IMR-90 (cell line): ENCODE measurements around the gene ABHD3. TPM values are rescaled to one million over a fixed set of nuclear protein-coding genes. Genes with fewer than 3 reads are reported as not detected.

Experiments used
- ATAC-seq: fragments of 200-7000 bp; cut with Tn5 transposase; 2 replicates; pipeline ENCODE4 v1.9.1; 2020; ENCODE audit warnings: low read depth, mild to moderate bottlenecking, moderate library complexity
- BruUV-seq: library from RNA; stranded (reverse); fragments of 400-500 nt; replicated peaks from 2 replicates; lab custom pipeline; 2021; lab: Mats Ljungman, UMichigan
- CTCF ChIA-PET: fragments of 300-600 bp; formaldehyde crosslinking; extraction: SDS; loops from one replicate; lab custom pipeline; 2021; ENCODE audit warnings: antibody characterized with exemption; lab: Yijun Ruan, JAX
- POLR2A ChIA-PET: fragments of 300-600 bp; sonication (Branson Sonifier 250); formaldehyde crosslinking; loops from one replicate; lab custom pipeline; 2022; ENCODE audit warnings: antibody characterized with exemption; ENCODE audit not compliant: unreplicated experiment; lab: Charles Lee
- DNase-seq: peaks from one replicate; pipeline ENCODE4 v3.0.0; 2013
- H2AFZ ChIP-seq: replicated peaks from 2 replicates; pipeline ENCODE3; 2013; ENCODE audit warnings: low read length, mild to moderate bottlenecking; ENCODE audit not compliant: poor library complexity
- H2AK5ac ChIP-seq: 2 replicates; pipeline ENCODE4 v1.6.1; 2013; ENCODE audit warnings: low read depth, low read length, inconsistent platforms
- H2AK9ac ChIP-seq: replicated peaks from 2 replicates; pipeline ENCODE3; 2013; ENCODE audit warnings: mild to moderate bottlenecking, low read depth, low read length, moderate library complexity; ENCODE audit not compliant: poor library complexity
- H2BK120ac ChIP-seq: 2 replicates; pipeline ENCODE4 v1.6.1; 2013; ENCODE audit warnings: low read depth, low read length, inconsistent platforms
- H2BK15ac ChIP-seq: 3 replicates; pipeline ENCODE4 v1.6.1; 2013; ENCODE audit warnings: low read depth, low read length, inconsistent platforms
- H2BK20ac ChIP-seq: 2 replicates; pipeline ENCODE4 v1.6.1; 2013; ENCODE audit warnings: low read depth, mild to moderate bottlenecking, inconsistent platforms, low read length, moderate library complexity
- H2BK5ac ChIP-seq: 2 replicates; pipeline ENCODE4 v1.6.1; 2013; ENCODE audit warnings: mild to moderate bottlenecking, low read depth, low read length, inconsistent platforms; ENCODE audit not compliant: poor library complexity, severe bottlenecking
- H3K14ac ChIP-seq: replicated peaks from 2 replicates; pipeline ENCODE4 v1.6.1; 2013; ENCODE audit warnings: low read depth, low read length, inconsistent platforms
- H3K18ac ChIP-seq: 2 replicates; pipeline ENCODE4 v1.6.1; 2013; ENCODE audit warnings: low read depth, low read length, control low read depth
- H3K23ac ChIP-seq: 2 replicates; pipeline ENCODE4 v1.6.1; 2013; ENCODE audit warnings: low read depth, low read length, inconsistent platforms
- H3K27ac ChIP-seq: 2 replicates; pipeline ENCODE4 v1.5.1; 2013; ENCODE audit warnings: mild to moderate bottlenecking, control low read depth, low read length; ENCODE audit not compliant: insufficient read depth
- H3K27me3 ChIP-seq: 2 replicates; pipeline ENCODE4 v1.6.1; 2013; ENCODE audit warnings: low read length; ENCODE audit not compliant: control insufficient read depth, insufficient read depth
- H3K36me3 ChIP-seq: 2 replicates; pipeline ENCODE4 v1.6.1; 2013; ENCODE audit warnings: low read length, mixed read lengths; ENCODE audit not compliant: control insufficient read depth, insufficient read depth
- H3K4ac ChIP-seq: 2 replicates; pipeline ENCODE4 v1.6.1; 2013; ENCODE audit warnings: low read depth, low read length, inconsistent platforms
- H3K4me1 ChIP-seq: 2 replicates; pipeline ENCODE4 v1.6.1; 2013; ENCODE audit warnings: low read length, mixed read lengths; ENCODE audit not compliant: control insufficient read depth, insufficient read depth
- H3K4me2 ChIP-seq: 2 replicates; pipeline ENCODE4 v1.6.1; 2013; ENCODE audit warnings: low read depth, mild to moderate bottlenecking, control low read depth, low read length, moderate library complexity
- H3K4me3 ChIP-seq: 2 replicates; pipeline ENCODE4 v1.5.1; 2013; ENCODE audit warnings: low read depth, mild to moderate bottlenecking, control low read depth, low read length, moderate library complexity; ENCODE audit not compliant: insufficient read depth
- H3K56ac ChIP-seq: 2 replicates; pipeline ENCODE4 v1.6.1; 2013; ENCODE audit warnings: low read length, inconsistent platforms; ENCODE audit not compliant: insufficient read depth; ENCODE audit errors: extremely low read depth
- H3K79me1 ChIP-seq, 2 experiments: 2 replicates each; pipeline ENCODE4 v1.6.1; 2013; ENCODE audit warnings: low read length in 2 of 2, inconsistent platforms in 1 of 2, low read depth in 1 of 2
- H3K9ac ChIP-seq: 2 replicates; pipeline ENCODE4 v1.6.1; 2013; ENCODE audit warnings: low read depth, low read length, control low read depth
- H3K9me1 ChIP-seq: 2 replicates; pipeline ENCODE4 v1.6.1; 2013; ENCODE audit warnings: low read length, inconsistent platforms; ENCODE audit not compliant: insufficient read depth
- H3K9me3 ChIP-seq: 2 replicates; pipeline ENCODE4 v1.6.1; 2013; ENCODE audit warnings: low read length; ENCODE audit not compliant: control insufficient read depth, insufficient read depth
- H4K20me1 ChIP-seq: 2 replicates; pipeline ENCODE4 v1.6.1; 2013; ENCODE audit warnings: low read length, inconsistent platforms; ENCODE audit not compliant: insufficient read depth
- H4K5ac ChIP-seq: 2 replicates; pipeline ENCODE4 v1.6.1; 2013; ENCODE audit warnings: mild to moderate bottlenecking, low read depth, low read length, control low read depth
- H4K8ac ChIP-seq, 2 experiments: 2 replicates each; pipeline ENCODE4 v1.6.1; 2013; ENCODE audit warnings: low read depth in 2 of 2, low read length in 2 of 2, control low read depth in 1 of 2, inconsistent platforms in 1 of 2
- H4K91ac ChIP-seq: 2 replicates; pipeline ENCODE4 v1.6.1; 2013; ENCODE audit warnings: low read depth, low read length, inconsistent platforms; ENCODE audit not compliant: insufficient read depth
- CEBPB ChIP-seq: IDR thresholded peaks from 2 replicates; pipeline ENCODE4 v1.6.1; 2012; ENCODE audit warnings: low read depth, low read length, improper control_type of control experiment
- POLR2A ChIP-seq: IDR thresholded peaks from 2 replicates; pipeline ENCODE4 v1.6.1; 2012; ENCODE audit warnings: mild to moderate bottlenecking, low read depth, low read length
- RAD21 ChIP-seq: IDR thresholded peaks from 2 replicates; pipeline ENCODE4 v1.6.1; 2012; ENCODE audit warnings: low read length, improper control_type of control experiment
- RCOR1 ChIP-seq: IDR thresholded peaks from 2 replicates; pipeline ENCODE4 v1.6.1; 2012; ENCODE audit warnings: mild to moderate bottlenecking, low read length, improper control_type of control experiment; ENCODE audit not compliant: insufficient replicate concordance
- RFX5 ChIP-seq: IDR thresholded peaks from 2 replicates; pipeline ENCODE4 v1.8.0; 2012; ENCODE audit warnings: low read depth, mild to moderate bottlenecking, low read length, moderate library complexity
- SMC3 ChIP-seq: fragments of 150-350 bp; IDR thresholded peaks from 2 replicates; pipeline ENCODE4 v1.6.1; 2016; ENCODE audit warnings: low read depth, mild to moderate bottlenecking, antibody characterized with exemption, low read length, moderate library complexity
- WGBS, 2 experiments: methylation state at CpG; one replicate each; pipeline versions ENCODE4 v1.1.5 to v1.1.7; 2013; ENCODE audit warnings: missing lambda C conversion rate in 2 of 2; ENCODE audit not compliant: insufficient read length in 1 of 2; ENCODE audit errors: extremely low coverage in 2 of 2; 5-methylcytosine and 5-hydroxymethylcytosine counted together
- dilution Hi-C: fragments of 300-500 bp; cut with HindIII; formaldehyde crosslinking; loops from one replicate; pipeline ENCODE4 v1.14.3; 2018; ENCODE audit warnings: low sequenced_read_pairs; ENCODE audit not compliant: unreplicated experiment
- in situ Hi-C: fragments of 300-500 bp; cut with MboI; formaldehyde crosslinking; loops from 3 replicates; pipeline ENCODE4 v1.14.3; 2019; ENCODE audit warnings: low sequenced_read_pairs, inconsistent platforms, mixed read lengths
- intact Hi-C: fragments of 100-400 bp; cut with micrococcal nuclease; formaldehyde crosslinking; loops from 2 replicates; pipeline ENCODE4 v1.10.0; 2022
- polyA plus RNA-seq, 3 experiments: library from polyadenylated mRNA; depleted of rRNA; stranded (reverse); fragments of >200 nt; gene quantifications; 2 replicates each; pipeline ENCODE4 v1.2.3, GENCODE V29; 2012; ENCODE audit warnings: low replicate concordance in 1 of 3
- total RNA-seq: library from RNA; depleted of rRNA; stranded (reverse); fragments of >200 nt; gene quantifications from 2 replicates; pipeline ENCODE4 v1.2.3, GENCODE V29; 2012
- TF ChIP-seq, protein P1 (sequence below): fragments of 150-350 bp; IDR thresholded peaks from 2 replicates; pipeline ENCODE4 v1.6.1; 2017; ENCODE audit warnings: mild to moderate bottlenecking, antibody characterized with exemption, low read length, low read depth
- TF ChIP-seq, protein P2 (sequence below): fragments of 150-350 bp; IDR thresholded peaks from 2 replicates; pipeline ENCODE4 v1.6.1; 2016; ENCODE audit warnings: low read depth, mild to moderate bottlenecking, low read length, moderate library complexity, borderline replicate concordance

ABHD3 gene
- total and polyA plus RNA-seq, 2 of the 4 experiments (the other 2 are of a cell fraction) = 4.5 to 5.5 TPM

DNA sequence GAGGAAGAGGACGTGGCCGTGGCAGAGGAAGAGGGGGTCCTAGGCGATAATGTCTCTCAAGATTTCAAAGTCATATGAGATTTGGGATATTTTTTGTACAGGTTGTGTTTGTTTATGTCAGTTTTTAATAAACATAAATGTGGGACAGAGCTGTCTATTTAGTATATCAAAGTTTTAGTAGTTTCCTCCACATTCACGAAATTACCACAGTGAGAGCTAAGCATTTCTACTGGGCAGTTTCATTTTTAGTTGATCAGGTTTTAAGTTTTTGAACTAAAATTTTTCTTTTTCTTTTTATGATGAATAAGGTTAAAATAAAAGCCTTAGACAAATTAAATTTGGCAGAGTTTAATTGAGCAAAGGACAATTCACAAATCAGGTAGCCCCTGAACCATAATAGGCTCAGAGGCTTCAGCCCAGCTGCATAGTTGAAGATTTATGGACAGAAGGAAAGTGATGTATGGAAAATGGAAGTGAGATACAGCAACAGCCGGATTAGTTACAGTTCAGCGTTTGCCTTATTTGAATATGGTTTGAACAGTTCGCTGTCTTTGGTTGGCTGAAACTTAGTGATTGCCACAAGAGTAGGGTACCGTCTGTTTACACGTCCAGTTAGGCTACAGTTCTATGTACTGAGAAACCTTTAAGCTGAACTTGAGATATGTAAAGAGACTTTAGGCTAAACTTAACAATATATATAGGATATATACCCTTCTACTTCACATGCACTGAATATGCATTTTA lies 75.3 kb downstream of the ABHD3 start:
- ATAC-seq (no peak), DNase-seq (no peak)
- Histone ChIP-seq H3K9me3 (no peaks in the 10 kb centered on the region), H2BK120ac (no peak overlapping the region), H3K18ac (no peak overlapping the region), H2BK5ac (no peak overlapping the region), H3K56ac (no peak overlapping the region), H2BK15ac (no peak overlapping the region), H3K9me1 (no peaks in the 10 kb centered on the region), H3K27me3 (no peaks in the 10 kb centered on the region), H3K4ac (no peak overlapping the region), H4K8ac (no peak overlapping the region), H3K4me2 (no peak overlapping the region), H3K23ac (no peak overlapping the region), H4K20me1 (peaks cover 6% of the 10 kb centered on the region), H2AFZ (no peak overlapping the region), H3K14ac (no peak overlapping the region), H3K36me3 (peaks cover 27% of the 10 kb centered on the region), H4K91ac (no peak overlapping the region), H3K27ac (no peak overlapping the region), H4K5ac (no peak overlapping the region), H3K79me1 (peaks cover 19% of the 10 kb centered on the region in 2 experiments; a peak in 3 of 4 replicates), H3K4me3 (no peak overlapping the region), H2AK9ac (no peak overlapping the region), H3K9ac (no peak overlapping the region), H2AK5ac (no peak overlapping the region), H2BK20ac (no peak overlapping the region), H3K4me1 (no peaks in the 10 kb centered on the region)
- TF ChIP-seq POLR2A = no peak
- TF ChIP-seq RAD21 = no peak
- TF ChIP-seq CEBPB = no peak
- TF ChIP-seq RFX5 = no peak
- TF ChIP-seq, protein P1, sequence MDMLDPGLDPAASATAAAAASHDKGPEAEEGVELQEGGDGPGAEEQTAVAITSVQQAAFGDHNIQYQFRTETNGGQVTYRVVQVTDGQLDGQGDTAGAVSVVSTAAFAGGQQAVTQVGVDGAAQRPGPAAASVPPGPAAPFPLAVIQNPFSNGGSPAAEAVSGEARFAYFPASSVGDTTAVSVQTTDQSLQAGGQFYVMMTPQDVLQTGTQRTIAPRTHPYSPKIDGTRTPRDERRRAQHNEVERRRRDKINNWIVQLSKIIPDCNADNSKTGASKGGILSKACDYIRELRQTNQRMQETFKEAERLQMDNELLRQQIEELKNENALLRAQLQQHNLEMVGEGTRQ = no peak
- no peak for TF ChIP-seq RCOR1
- no peak for TF ChIP-seq SMC3
- TF ChIP-seq, protein P2, sequence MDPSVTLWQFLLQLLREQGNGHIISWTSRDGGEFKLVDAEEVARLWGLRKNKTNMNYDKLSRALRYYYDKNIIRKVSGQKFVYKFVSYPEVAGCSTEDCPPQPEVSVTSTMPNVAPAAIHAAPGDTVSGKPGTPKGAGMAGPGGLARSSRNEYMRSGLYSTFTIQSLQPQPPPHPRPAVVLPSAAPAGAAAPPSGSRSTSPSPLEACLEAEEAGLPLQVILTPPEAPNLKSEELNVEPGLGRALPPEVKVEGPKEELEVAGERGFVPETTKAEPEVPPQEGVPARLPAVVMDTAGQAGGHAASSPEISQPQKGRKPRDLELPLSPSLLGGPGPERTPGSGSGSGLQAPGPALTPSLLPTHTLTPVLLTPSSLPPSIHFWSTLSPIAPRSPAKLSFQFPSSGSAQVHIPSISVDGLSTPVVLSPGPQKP = no peak
- WGBS, 2 experiments = 100% methylated on average over 1 of the region's 9 CpGs; no CpG with 5 or more reads in 1 of the 2 experiments
- intact Hi-C loops (no loop called here), dilution Hi-C loops (no loop called here), in situ Hi-C loops (no loop called here)
- ChIA-PET CTCF (interaction anchor here (1.1 kb wide), 1 partner anchor 34 kb away, joined by 3 read pairs; no protein-coding TSS in a partner anchor), POLR2A (no interaction called here)
- BruUV-seq = no TSS peak
